Measurements from ENCODE around the gene MXRA8. TPM values are rescaled to one million over a fixed set of nuclear protein-coding genes. Genes with fewer than 3 reads are reported as not detected.

Gene MXRA8
- total and polyA plus RNA-seq, 9 of the 15 experiments (the other 6 are each of a cell fraction or from before 2014, with no cell fraction given), result 0.66 to 11.3 (median 6.3) TPM

DNA sequence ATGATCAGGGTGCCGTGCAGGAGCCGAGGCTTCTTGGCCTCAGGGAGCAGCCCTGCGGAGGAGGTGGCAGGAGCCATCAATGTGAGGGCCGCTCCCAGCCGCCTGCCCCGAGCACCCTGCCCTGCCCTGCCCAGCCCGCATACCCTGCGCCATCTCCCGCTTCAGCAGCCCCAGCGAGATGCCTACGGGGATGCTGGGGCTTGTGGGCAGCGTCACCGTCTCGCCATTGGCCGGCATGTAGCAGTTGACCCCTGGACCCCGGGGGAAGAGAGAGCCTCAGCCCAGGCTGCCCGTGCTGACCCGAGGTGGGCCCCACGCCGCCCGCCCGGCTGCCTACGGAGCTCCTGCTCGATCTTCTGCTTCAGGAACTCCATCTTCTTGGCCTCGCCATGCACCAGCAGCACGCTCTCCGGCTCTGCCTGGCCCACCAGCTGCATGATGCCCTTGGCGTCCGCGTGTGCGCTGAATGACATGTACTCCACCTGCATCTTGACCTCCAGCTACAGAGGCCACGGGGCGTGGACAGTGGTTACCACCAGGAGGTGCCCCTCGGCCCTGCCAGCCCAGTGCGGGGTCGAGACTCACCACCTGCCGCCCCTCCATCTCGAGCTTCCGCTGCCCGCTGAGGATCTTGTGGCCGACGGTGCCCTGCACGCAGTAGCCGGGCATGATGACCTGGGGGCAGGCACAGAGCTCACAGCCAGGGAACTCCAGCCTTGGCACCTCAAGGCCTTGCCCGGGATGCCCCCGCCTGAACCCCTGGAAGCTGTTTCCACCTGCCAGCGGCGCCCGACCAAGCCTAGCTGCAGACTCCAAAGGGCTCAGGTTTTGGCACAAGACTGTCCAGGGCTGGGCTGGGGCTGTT, 45.7 kb downstream of the MXRA8 start:
- Histone ChIP-seq H2AFZ (ENCODE audit: low read depth, low read length) (no peak overlapping the region), H3K4me3 (no peak overlapping the region), H3K9me1 (ENCODE audit: control insufficient read depth, insufficient read depth, low read length) (no peaks in the 10 kb centered on the region), H3K4me2 (ENCODE audit: insufficient read depth, low read length) (no peak overlapping the region), H3K79me2 (ENCODE audit: control insufficient read depth, insufficient read depth, low read length) (peaks cover 39% of the 10 kb centered on the region), H3K4me1 (replicated peaks in 1 of 2; ENCODE audit: control insufficient read depth in 2 of 2, insufficient read depth in 2 of 2, low read length in 2 of 2) (peaks cover 16 to 88% of the 10 kb centered on the region in 2 experiments), H4K20me1 (replicated peaks; ENCODE audit: control insufficient read depth, insufficient read depth, low read length) (peaks cover 7% of the 10 kb centered on the region), H3K9ac (ENCODE audit: insufficient read depth in 1 of 2, low read depth in 2 of 2, low read length in 2 of 2) (no peak overlapping the region; a peak in 1 of 4 replicates), H3K27me3 (ENCODE audit: control insufficient read depth in 2 of 2, insufficient read depth in 2 of 2, low read length in 2 of 2) (no peaks in the 10 kb centered on the region), H3K9me3 (replicated peaks; ENCODE audit: control insufficient read depth, insufficient read depth, low read depth, low read length) (no peaks in the 10 kb centered on the region), H3K36me3 (ENCODE audit: control insufficient read depth, insufficient read depth, low read length) (peaks cover 81% of the 10 kb centered on the region), H3K27ac (ENCODE audit: extremely low read depth, low read depth, low read length) (no peak overlapping the region)
- no peak for FAIRE-seq
- CTCF ChIA-PET (ENCODE audit: low intra/inter-chr PET ratio), result no interaction called here
- POLR2A ChIA-PET, result interaction anchor here (0.6 to 3.5 kb wide), 8 partner anchors 7 to 129 kb away, joined by 3 to 30 read pairs (median 4); partner anchors contain the start of gene TAS1R3
- no peak for DNase-seq (ENCODE audit: extremely low read depth in 1 of 4, low spot score in 3 of 4)
- in situ Hi-C loops (cut with MboI), result no loop called here
- ATAC-seq, result no peak
- TSS peak; percentile 39 for BruUV-seq (replicated peaks)
- WGBS (ENCODE audit: insufficient coverage, low coverage, missing lambda C conversion rate), result 95% methylated on average over 45 of the region's 49 CpGs
- intact Hi-C loops (cut with micrococcal nuclease), result no loop called here
- TF ChIP-seq, protein P1, sequence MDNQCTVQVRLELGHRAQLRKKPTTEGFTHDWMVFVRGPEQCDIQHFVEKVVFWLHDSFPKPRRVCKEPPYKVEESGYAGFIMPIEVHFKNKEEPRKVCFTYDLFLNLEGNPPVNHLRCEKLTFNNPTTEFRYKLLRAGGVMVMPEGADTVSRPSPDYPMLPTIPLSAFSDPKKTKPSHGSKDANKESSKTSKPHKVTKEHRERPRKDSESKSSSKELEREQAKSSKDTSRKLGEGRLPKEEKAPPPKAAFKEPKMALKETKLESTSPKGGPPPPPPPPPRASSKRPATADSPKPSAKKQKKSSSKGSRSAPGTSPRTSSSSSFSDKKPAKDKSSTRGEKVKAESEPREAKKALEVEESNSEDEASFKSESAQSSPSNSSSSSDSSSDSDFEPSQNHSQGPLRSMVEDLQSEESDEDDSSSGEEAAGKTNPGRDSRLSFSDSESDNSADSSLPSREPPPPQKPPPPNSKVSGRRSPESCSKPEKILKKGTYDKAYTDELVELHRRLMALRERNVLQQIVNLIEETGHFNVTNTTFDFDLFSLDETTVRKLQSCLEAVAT (IDR thresholded peaks at IDR 0.05), result no peak
- TF ChIP-seq, protein P2, sequence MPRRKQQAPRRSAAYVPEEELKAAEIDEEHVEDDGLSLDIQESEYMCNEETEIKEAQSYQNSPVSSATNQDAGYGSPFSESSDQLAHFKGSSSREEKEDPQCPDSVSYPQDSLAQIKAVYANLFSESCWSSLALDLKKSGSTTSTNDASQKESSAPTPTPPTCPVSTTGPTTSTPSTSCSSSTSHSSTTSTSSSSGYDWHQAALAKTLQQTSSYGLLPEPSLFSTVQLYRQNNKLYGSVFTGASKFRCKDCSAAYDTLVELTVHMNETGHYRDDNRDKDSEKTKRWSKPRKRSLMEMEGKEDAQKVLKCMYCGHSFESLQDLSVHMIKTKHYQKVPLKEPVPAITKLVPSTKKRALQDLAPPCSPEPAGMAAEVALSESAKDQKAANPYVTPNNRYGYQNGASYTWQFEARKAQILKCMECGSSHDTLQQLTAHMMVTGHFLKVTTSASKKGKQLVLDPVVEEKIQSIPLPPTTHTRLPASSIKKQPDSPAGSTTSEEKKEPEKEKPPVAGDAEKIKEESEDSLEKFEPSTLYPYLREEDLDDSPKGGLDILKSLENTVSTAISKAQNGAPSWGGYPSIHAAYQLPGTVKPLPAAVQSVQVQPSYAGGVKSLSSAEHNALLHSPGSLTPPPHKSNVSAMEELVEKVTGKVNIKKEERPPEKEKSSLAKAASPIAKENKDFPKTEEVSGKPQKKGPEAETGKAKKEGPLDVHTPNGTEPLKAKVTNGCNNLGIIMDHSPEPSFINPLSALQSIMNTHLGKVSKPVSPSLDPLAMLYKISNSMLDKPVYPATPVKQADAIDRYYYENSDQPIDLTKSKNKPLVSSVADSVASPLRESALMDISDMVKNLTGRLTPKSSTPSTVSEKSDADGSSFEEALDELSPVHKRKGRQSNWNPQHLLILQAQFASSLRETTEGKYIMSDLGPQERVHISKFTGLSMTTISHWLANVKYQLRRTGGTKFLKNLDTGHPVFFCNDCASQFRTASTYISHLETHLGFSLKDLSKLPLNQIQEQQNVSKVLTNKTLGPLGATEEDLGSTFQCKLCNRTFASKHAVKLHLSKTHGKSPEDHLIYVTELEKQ (CRISPR knock-in tag; IDR thresholded peaks at IDR 0.05), result no peak
- TF ChIP-seq, protein P3, sequence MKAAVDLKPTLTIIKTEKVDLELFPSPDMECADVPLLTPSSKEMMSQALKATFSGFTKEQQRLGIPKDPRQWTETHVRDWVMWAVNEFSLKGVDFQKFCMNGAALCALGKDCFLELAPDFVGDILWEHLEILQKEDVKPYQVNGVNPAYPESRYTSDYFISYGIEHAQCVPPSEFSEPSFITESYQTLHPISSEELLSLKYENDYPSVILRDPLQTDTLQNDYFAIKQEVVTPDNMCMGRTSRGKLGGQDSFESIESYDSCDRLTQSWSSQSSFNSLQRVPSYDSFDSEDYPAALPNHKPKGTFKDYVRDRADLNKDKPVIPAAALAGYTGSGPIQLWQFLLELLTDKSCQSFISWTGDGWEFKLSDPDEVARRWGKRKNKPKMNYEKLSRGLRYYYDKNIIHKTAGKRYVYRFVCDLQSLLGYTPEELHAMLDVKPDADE (conservative IDR thresholded peaks at IDR 0.05; ENCODE audit: control insufficient read depth, low read depth, low read length), result peak; percentile 26; the same call in 1 of the 2 replicates
- TF ChIP-seq RBM22 (IDR thresholded peaks at IDR 0.05; ENCODE audit: low read depth, low read length, poor library complexity, severe bottlenecking) (peak; percentile 93), PCBP1 (IDR thresholded peaks at IDR 0.05; ENCODE audit: low read depth, low read length, poor library complexity, severe bottlenecking) (peak; percentile 6), RBFOX2 (IDR thresholded peaks at IDR 0.05; ENCODE audit: low read depth, low read length) (peak; percentile 72), POLR2AphosphoS2 (IDR thresholded peaks at IDR 0.05; ENCODE audit: low read length) (0 out of 2 replicates have a peak, but pooled peaks have one; percentile 1), PHB2 (IDR thresholded peaks at IDR 0.05; ENCODE audit: low read depth) (no peak), SUPT5H (IDR thresholded peaks at IDR 0.05) (peak; percentile 43), ZSCAN29 (IDR thresholded peaks at IDR 0.05) (no peak), ZNF77 (CRISPR knock-in tag; IDR thresholded peaks at IDR 0.05) (no peak), FOXM1 (IDR thresholded peaks at IDR 0.05; ENCODE audit: low read depth) (no peak), FOXM1 (CRISPR knock-in tag; IDR thresholded peaks at IDR 0.05; ENCODE audit: low read depth) (0 out of 2 replicates have a peak, but pooled peaks have one; percentile 23), THRB (CRISPR knock-in tag; conservative IDR thresholded peaks at IDR 0.05) (no peak)
